ENCODE data around the gene MYOCD. TPM values are rescaled to one million over a fixed set of nuclear protein-coding genes. Genes with fewer than 3 reads are reported as not detected.

Gene MYOCD
- total RNA-seq, 1 experiment from 2014 or later, result not detected

DNA sequence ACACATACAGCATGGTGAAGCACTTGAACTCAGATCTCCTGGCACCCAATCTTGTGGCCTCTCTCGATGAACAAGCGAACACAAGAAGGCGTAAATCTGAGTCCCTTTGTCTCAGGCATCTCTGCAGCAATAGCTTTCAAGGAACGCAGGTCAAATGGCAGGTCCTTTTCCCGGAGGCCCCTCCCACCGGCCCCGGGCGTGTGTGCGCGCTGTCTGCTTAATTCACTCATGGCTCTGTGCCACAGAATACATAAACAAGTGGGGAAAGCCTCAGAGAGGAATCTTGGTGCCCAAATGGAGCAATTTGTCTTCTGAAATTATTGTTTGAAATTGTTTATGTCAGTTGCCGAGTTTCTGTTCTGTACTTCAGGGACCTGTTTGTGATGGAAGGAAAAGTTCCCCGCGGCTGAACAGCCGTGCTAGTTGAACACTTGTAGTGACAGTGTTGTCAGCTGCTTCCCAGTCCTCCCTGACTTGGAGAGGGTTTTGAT, 14.8 kb downstream of the MYOCD start (continued):
- TF ChIP-seq REST (IDR thresholded peaks at IDR 0.05; ENCODE audit: low read depth), result no peak
- TF ChIP-seq SP1 (IDR thresholded peaks at IDR 0.05; ENCODE audit: low read depth), result no peak
- no peak for TF ChIP-seq EGR1 (IDR thresholded peaks at IDR 0.05; ENCODE audit: low read depth)

GRCh38 chr17:12680993-12681392, 15.3 kb downstream of the MYOCD start:
- Histone ChIP-seq H2AFZ (ENCODE audit: low read depth, low read length, poor library complexity, severe bottlenecking) (no peak overlapping the region), H3K4me2 (ENCODE audit: low read length) (no peak overlapping the region), H3K4me1 (ENCODE audit: control insufficient read depth in 1 of 2, insufficient read depth in 2 of 2, low read length in 2 of 2) (no peaks in the 10 kb centered on the region), H3K9me2 (ENCODE audit: insufficient read depth) (no peaks in the 10 kb centered on the region), H3K27ac (ENCODE audit: low read depth, low read length) (no peak overlapping the region), H3K79me2 (ENCODE audit: insufficient read depth, low read length) (no peaks in the 10 kb centered on the region), H3K9me3 (ENCODE audit: control insufficient read depth in 1 of 2, insufficient read depth in 1 of 2, low read depth in 1 of 2, low read length in 2 of 2) (no peaks in the 10 kb centered on the region), H3K9ac (ENCODE audit: low read length) (no peak overlapping the region), H3K36me3 (ENCODE audit: control insufficient read depth in 1 of 2, insufficient read depth in 2 of 2, low read length in 2 of 2) (no peaks in the 10 kb centered on the region), H3K27me3 (ENCODE audit: insufficient read depth, low read length) (peaks cover 41% of the 10 kb centered on the region), H4K20me1 (ENCODE audit: insufficient read depth) (no peaks in the 10 kb centered on the region), H3K4me3 (replicated peaks in 1 of 2; ENCODE audit: low read depth in 1 of 2, low read length in 2 of 2) (no peak overlapping the region)
- CTCF ChIA-PET, result no interaction called here
- intact Hi-C loops (cut with micrococcal nuclease), result no loop called here
- ATAC-seq (no peak), DNase-seq (ENCODE audit: low read depth, low spot score) (no peak)
- POLR2A ChIA-PET, result no interaction called here
- RAD21 ChIA-PET (ENCODE audit: low non-redundant PET in 1 of 2, low total read pairs in 2 of 2, uncharacterized antibody in 2 of 2, unreplicated experiment in 2 of 2), result no interaction called here
- BruUV-seq (replicated peaks), result no TSS peak
- TF ChIP-seq POLR2AphosphoS5 (IDR thresholded peaks at IDR 0.05; ENCODE audit: low read depth, low read length) (no peak), POLR2A (IDR thresholded peaks at IDR 0.05; ENCODE audit: borderline replicate concordance, extremely low read depth, insufficient read depth, insufficient read length) (no peak), ZNF274 (IDR thresholded peaks at IDR 0.05; ENCODE audit: low read depth, low read length) (no peak), JUND (IDR thresholded peaks at IDR 0.05) (no peak), SRF (IDR thresholded peaks at IDR 0.05; ENCODE audit: low read depth) (no peak), ZFX (IDR thresholded peaks at IDR 0.05) (no peak), SP1 (IDR thresholded peaks at IDR 0.05; ENCODE audit: low read depth) (no peak), FOSL1 (IDR thresholded peaks at IDR 0.05; ENCODE audit: low read depth) (no peak), EZH2 (IDR thresholded peaks at IDR 0.05) (no peak), ATF3 (IDR thresholded peaks at IDR 0.05) (no peak), MAX (IDR thresholded peaks at IDR 0.05) (no peak), YY1 (IDR thresholded peaks at IDR 0.05; ENCODE audit: extremely low read depth, insufficient replicate concordance, low read depth, low read length) (no peak), SIN3A (IDR thresholded peaks at IDR 0.05; ENCODE audit: low read depth) (no peak), TCF7L2 (IDR thresholded peaks at IDR 0.05; ENCODE audit: borderline replicate concordance, extremely low read depth, insufficient read depth, insufficient read length) (no peak), ZBTB33 (IDR thresholded peaks at IDR 0.05; ENCODE audit: extremely low read depth, insufficient replicate concordance, low read length) (no peak), EGR1 (IDR thresholded peaks at IDR 0.05; ENCODE audit: low read depth) (no peak), RAD21 (IDR thresholded peaks at IDR 0.05; ENCODE audit: low read depth) (no peak)
- TF ChIP-seq, protein P1, sequence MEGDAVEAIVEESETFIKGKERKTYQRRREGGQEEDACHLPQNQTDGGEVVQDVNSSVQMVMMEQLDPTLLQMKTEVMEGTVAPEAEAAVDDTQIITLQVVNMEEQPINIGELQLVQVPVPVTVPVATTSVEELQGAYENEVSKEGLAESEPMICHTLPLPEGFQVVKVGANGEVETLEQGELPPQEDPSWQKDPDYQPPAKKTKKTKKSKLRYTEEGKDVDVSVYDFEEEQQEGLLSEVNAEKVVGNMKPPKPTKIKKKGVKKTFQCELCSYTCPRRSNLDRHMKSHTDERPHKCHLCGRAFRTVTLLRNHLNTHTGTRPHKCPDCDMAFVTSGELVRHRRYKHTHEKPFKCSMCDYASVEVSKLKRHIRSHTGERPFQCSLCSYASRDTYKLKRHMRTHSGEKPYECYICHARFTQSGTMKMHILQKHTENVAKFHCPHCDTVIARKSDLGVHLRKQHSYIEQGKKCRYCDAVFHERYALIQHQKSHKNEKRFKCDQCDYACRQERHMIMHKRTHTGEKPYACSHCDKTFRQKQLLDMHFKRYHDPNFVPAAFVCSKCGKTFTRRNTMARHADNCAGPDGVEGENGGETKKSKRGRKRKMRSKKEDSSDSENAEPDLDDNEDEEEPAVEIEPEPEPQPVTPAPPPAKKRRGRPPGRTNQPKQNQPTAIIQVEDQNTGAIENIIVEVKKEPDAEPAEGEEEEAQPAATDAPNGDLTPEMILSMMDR (IDR thresholded peaks at IDR 0.05 in 2 of 3, conservative IDR thresholded peaks at IDR 0.05 in 1 of 3; ENCODE audit: borderline replicate concordance in 1 of 3, insufficient read depth in 1 of 3, low read depth in 2 of 3, low read length in 2 of 3), result no peak
